NT2/D1 (cell line): Measurements from ENCODE around the gene KRTAP4-11.

Source experiments
- SUZ12 ChIP-seq: IDR thresholded peaks from 2 replicates; pipeline ENCODE4 v1.6.1; 2011; ENCODE audit not compliant: insufficient read length, insufficient read depth; ENCODE audit errors: extremely low read depth
- YY1 ChIP-seq: IDR thresholded peaks from 2 replicates; pipeline ENCODE4 v1.6.1; 2011; ENCODE audit not compliant: insufficient read length, insufficient read depth

GRCh38 chr17:41098481-41098880, 19.7 kb downstream of the KRTAP4-11 start:
- no peak for TF ChIP-seq SUZ12
- TF ChIP-seq YY1, result no peak
